BJ (cell line): ENCODE measurements around the gene CDC45. TPM values are rescaled to one million over a fixed set of nuclear protein-coding genes. Genes with fewer than 3 reads are reported as not detected.

ENCODE experiments used
- CTCF ChIA-PET: fragments of 350-600 bp; formaldehyde crosslinking; extraction: SDS; loops from one replicate; lab custom pipeline; 2021; ENCODE audit warnings: antibody characterized with exemption, inconsistent platforms; lab: Yijun Ruan, JAX
- POLR2A ChIA-PET: fragments of 300-600 bp; sonication (Branson Sonifier 250); formaldehyde crosslinking; extraction: SDS; loops from one replicate; lab custom pipeline; 2021; ENCODE audit warnings: antibody characterized with exemption; lab: Charles Lee
- DNase-seq: peaks from one replicate; pipeline ENCODE4 v3.0.0-alpha.2; 2011; ENCODE audit warnings: low read depth
- H3K27me3 ChIP-seq: 2 replicates; pipeline ENCODE4 v1.6.0; 2011; ENCODE audit warnings: low read length; ENCODE audit not compliant: control insufficient read depth, insufficient read depth
- H3K36me3 ChIP-seq: 2 replicates; pipeline ENCODE4 v1.5.1; 2011; ENCODE audit warnings: low read length; ENCODE audit not compliant: control insufficient read depth, insufficient read depth
- H3K4me3 ChIP-seq: 2 replicates; pipeline ENCODE4 v1.5.1; 2011; ENCODE audit warnings: low read depth, mild to moderate bottlenecking, control low read depth, low read length
- CTCF ChIP-seq: IDR thresholded peaks from 2 replicates; pipeline ENCODE4 v1.5.1; 2011; ENCODE audit warnings: low read depth, mild to moderate bottlenecking, control low read depth, inconsistent platforms, low read length, moderate library complexity; ENCODE audit not compliant: insufficient read depth
- polyA minus RNA-seq: library from RNA; depleted of rRNA, polyadenylated mRNA; stranded (reverse); fragments of >200 nt; gene quantifications from 2 replicates; pipeline ENCODE4 v1.2.3, GENCODE V29; 2011; rRNA and poly(A)+ RNA removed
- polyA plus RNA-seq: library from polyadenylated mRNA; depleted of rRNA; stranded (reverse); fragments of >200 nt; gene quantifications from 2 replicates; pipeline ENCODE4 v1.2.3, GENCODE V29; 2011; rRNA removed

Gene CDC45, protein sequence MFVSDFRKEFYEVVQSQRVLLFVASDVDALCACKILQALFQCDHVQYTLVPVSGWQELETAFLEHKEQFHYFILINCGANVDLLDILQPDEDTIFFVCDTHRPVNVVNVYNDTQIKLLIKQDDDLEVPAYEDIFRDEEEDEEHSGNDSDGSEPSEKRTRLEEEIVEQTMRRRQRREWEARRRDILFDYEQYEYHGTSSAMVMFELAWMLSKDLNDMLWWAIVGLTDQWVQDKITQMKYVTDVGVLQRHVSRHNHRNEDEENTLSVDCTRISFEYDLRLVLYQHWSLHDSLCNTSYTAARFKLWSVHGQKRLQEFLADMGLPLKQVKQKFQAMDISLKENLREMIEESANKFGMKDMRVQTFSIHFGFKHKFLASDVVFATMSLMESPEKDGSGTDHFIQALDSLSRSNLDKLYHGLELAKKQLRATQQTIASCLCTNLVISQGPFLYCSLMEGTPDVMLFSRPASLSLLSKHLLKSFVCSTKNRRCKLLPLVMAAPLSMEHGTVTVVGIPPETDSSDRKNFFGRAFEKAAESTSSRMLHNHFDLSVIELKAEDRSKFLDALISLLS
- polyA plus RNA-seq (12.9 and 13.8 TPM in 2 replicates), polyA minus RNA-seq (8.1 and 12.1 TPM in 2 replicates)

- peaks cover 2% of the 10 kb centered on the region for H3K36me3 ChIP-seq
- H3K27me3 ChIP-seq: no peaks in the 10 kb centered on the region
- peak; percentile 97 for DNase-seq
- H3K4me3 ChIP-seq: peak within 1 kb of the TSS; percentile 89
- CTCF ChIA-PET: interaction anchor here (0.8 to 1.2 kb wide), 3 partner anchors 14 to 334 kb away, joined by 3 read pairs; no protein-coding TSS in a partner anchor
- POLR2A ChIA-PET: interaction anchor here (0.9 kb wide), 1 partner anchor 11 kb away, joined by 4 read pairs; no protein-coding TSS in a partner anchor
- no peak for TF ChIP-seq CTCF
Observed at GRCh38 chr22:19479355-19480172, at the start of gene CDC45. Gene CDC45 (plus strand): TSS chr22:19479920. CDS start chr22:19479969, 49 bp downstream.

DNA sequence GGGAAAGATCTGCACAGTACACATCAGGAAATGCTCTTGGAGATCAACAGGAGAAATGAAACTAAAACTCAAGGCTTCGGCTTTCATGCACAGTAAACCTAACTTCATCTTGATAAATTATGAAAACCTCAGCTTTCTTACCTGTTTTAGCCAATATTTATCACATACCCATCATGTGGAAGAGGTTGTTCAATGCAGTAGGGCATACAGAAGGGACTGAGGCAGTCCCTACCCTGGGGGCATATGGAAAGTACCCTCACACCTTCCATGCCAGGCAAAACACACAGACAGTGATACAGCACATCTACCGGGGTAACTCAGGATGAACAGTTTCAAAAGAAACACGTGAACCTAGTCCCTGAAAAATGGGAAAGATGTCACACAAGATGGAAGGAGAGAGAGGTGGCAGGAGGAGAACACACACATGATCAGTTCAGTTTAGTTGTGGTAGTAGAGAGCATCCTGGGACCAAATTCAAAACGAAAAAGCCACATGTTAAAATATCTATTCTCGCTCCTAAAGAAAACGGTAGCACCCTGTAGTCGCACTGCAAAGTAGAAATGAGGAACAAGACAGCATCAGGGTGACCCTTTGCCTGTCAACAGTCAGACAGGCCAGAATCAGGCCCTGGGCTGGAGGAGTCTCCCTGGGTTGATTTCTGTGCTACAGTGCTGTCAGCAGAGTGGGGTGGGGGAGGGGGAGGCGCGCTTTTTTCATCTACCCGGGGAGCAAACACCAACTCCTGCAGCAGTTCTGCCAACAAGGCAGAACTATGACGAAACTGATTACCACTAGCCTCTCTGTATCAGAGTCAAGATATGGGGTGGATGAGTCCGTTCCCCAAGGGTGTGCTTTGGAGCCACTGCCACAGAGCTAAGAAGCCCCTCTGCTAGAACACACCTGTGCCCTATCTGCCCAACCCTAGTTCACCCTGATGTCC lies 49.5 kb upstream of the CDC45 start:
- H3K27me3 ChIP-seq: no peaks in the 10 kb centered on the region
- TF ChIP-seq CTCF: no peak
- peaks cover 3% of the 10 kb centered on the region; the same call in 1 of the 2 replicates for H3K36me3 ChIP-seq
- POLR2A ChIA-PET: interaction anchor here (0.5 kb wide), 1 partner anchor 251 kb away, joined by 3 read pairs; no protein-coding TSS in a partner anchor
- CTCF ChIA-PET: interaction anchor here (0.6 kb wide), 1 partner anchor 44 kb away, joined by 3 read pairs; no protein-coding TSS in a partner anchor
- no peak for DNase-seq
- H3K4me3 ChIP-seq: peak overlapping the region; percentile 86

- H3K27me3 ChIP-seq: no peaks in the 10 kb centered on the region
- no peak for DNase-seq
- H3K4me3 ChIP-seq: peak overlapping the region; percentile 86
- CTCF ChIA-PET: interaction anchor here (0.6 to 1.4 kb wide), 2 partner anchors 44 to 199 kb away, joined by 3 read pairs; no protein-coding TSS in a partner anchor
- peak; percentile 25 for TF ChIP-seq CTCF
- peaks cover 8% of the 10 kb centered on the region; the same call in 1 of the 2 replicates for H3K36me3 ChIP-seq
- POLR2A ChIA-PET: interaction anchor here (0.5 kb wide), 1 partner anchor 252 kb away, joined by 3 read pairs; no protein-coding TSS in a partner anchor
Observed at GRCh38 chr22:19430890-19431541, 48.7 kb upstream of the CDC45 start.

DNA sequence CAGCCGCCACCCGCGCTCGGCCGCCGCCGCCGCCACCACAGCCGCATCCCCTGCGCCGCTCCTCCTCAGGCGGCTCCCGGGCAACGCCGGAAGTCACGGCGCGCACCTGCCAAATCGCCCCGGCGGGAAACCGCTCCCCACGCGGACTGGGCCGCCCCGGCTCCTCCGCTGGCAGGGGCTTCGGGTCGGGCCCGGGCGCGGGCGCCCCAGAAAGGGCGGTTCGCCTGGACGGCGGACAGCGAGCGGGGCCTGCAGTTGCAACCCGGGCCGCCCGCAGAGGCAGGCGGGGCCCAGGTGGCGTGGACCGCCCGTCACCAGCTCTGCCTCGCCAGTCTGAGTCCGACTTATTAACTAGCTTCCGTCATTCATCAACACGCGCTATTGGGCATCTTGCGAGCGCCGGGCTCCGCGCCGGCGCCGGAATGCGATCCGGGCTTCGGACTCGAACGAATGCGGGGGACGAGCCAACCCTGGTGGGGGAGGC lies 48.0 kb upstream of the CDC45 start, which contains the start of gene HIRA:
HIRA (minus strand) TSS at position 85 of the 484 bp plus-strand sequence. CDS start 257 bp downstream, outside the sequence.
- no peak for TF ChIP-seq CTCF
- H3K36me3 ChIP-seq: peaks cover 8% of the 10 kb centered on the region; the same call in 1 of the 2 replicates
- ChIA-PET CTCF (interaction anchor here (1.4 kb wide), 1 partner anchor 198 kb away, joined by 3 read pairs; no protein-coding TSS in a partner anchor), POLR2A (no interaction called here)
- DNase-seq: no peak
- H3K4me3 ChIP-seq: peak within 1 kb of the TSS; percentile 86
- H3K27me3 ChIP-seq: no peaks in the 10 kb centered on the region
